ENCODE data around the gene COL6A2. TPM values are rescaled to one million over a fixed set of nuclear protein-coding genes. Genes with fewer than 3 reads are reported as not detected.
A peak's percentile ranks its signal among the peaks of the same experiment; 100 is the strongest.

COL6A2 gene
- polyA plus RNA-seq, 1 of the 3 experiments (the other 2 are of a cell fraction): 108 TPM

- TF ChIP-seq SIN3A (IDR thresholded peaks at IDR 0.05; ENCODE audit: borderline replicate concordance, low read depth, low read length) (no peak), YY1 (IDR thresholded peaks at IDR 0.05; ENCODE audit: low read depth) (no peak), FOXJ3 (CRISPR knock-in tag; IDR thresholded peaks at IDR 0.05) (no peak), FOXM1 (IDR thresholded peaks at IDR 0.05; ENCODE audit: low read depth) (no peak), ELF1 (IDR thresholded peaks at IDR 0.05) (no peak), RCOR1 (IDR thresholded peaks at IDR 0.05; ENCODE audit: low read length) (no peak), JUND (IDR thresholded peaks at IDR 0.05) (no peak)
These were observed 21.3 kb downstream of the COL6A2 start (continued) for GRCh38 chr21:46119144-46119636.

- H3K4me3 ChIP-seq (ENCODE audit: low read depth in 2 of 2, low read length in 1 of 2): no peak overlapping the region
- peak; percentile 27 for DNase-seq
- no peaks in the 10 kb centered on the region for H3K27me3 ChIP-seq (ENCODE audit: insufficient read depth)
- no peaks in the 10 kb centered on the region for H4K20me1 ChIP-seq (ENCODE audit: insufficient read depth)
- H3K9me2 ChIP-seq: no peaks in the 10 kb centered on the region
- TF ChIP-seq FOSL2 (IDR thresholded peaks at IDR 0.05; ENCODE audit: borderline replicate concordance, low read depth) (no peak), USF1 (IDR thresholded peaks at IDR 0.05; ENCODE audit: borderline replicate concordance, low read depth) (no peak), MXI1 (IDR thresholded peaks at IDR 0.05; ENCODE audit: low read depth, low read length) (no peak), TAF1 (IDR thresholded peaks at IDR 0.05; ENCODE audit: borderline replicate concordance, low read depth, low read length) (no peak), TEAD4 (IDR thresholded peaks at IDR 0.05; ENCODE audit: borderline replicate concordance, insufficient read depth) (no peak), RXRA (IDR thresholded peaks at IDR 0.05; ENCODE audit: borderline replicate concordance, low read depth) (no peak), RAD21 (IDR thresholded peaks at IDR 0.05; ENCODE audit: low read length) (no peak), FOXJ3 (CRISPR knock-in tag; IDR thresholded peaks at IDR 0.05) (no peak), ZBTB33 (IDR thresholded peaks at IDR 0.05; ENCODE audit: borderline replicate concordance, low read depth) (no peak), PBX3 (IDR thresholded peaks at IDR 0.05) (no peak), FOXM1 (IDR thresholded peaks at IDR 0.05; ENCODE audit: low read depth) (no peak)
- ChIA-PET POLR2A (no interaction called here), CTCF (interaction anchor here (0.7 kb wide), 1 partner anchor 12 kb away, joined by 3 read pairs; no protein-coding TSS in a partner anchor)
- no peak overlapping the region for H2AFZ ChIP-seq (ENCODE audit: low read depth)
- peaks cover 12 to 54% of the 10 kb centered on the region in 2 experiments for H3K36me3 ChIP-seq (replicated peaks in 1 of 2; ENCODE audit: control insufficient read depth in 1 of 2, insufficient read depth in 2 of 2, low read length in 1 of 2)
- H3K9ac ChIP-seq: no peak overlapping the region
- H3K9me3 ChIP-seq: no peaks in the 10 kb centered on the region
- H3K4me2 ChIP-seq: no peak overlapping the region
- WGBS (ENCODE audit: low lambda C conversion rate): 84% methylated on average over 8 of the region's 14 CpGs
- no peaks in the 10 kb centered on the region for H3K4me1 ChIP-seq (ENCODE audit: control insufficient read depth in 1 of 2, insufficient read depth in 2 of 2, low read depth in 1 of 2, low read length in 1 of 2)
- no peaks in the 10 kb centered on the region for H3F3A ChIP-seq (replicated peaks; ENCODE audit: insufficient read depth)
- H3K79me2 ChIP-seq (ENCODE audit: insufficient read depth): no peaks in the 10 kb centered on the region
- H3K27ac ChIP-seq (ENCODE audit: low read depth in 2 of 2, low read length in 1 of 2): no peak overlapping the region
These were observed 21.8 kb downstream of the COL6A2 start for GRCh38 chr21:46119637-46120271.

All from SK-N-SH (cell line).